GM18873 (cell line): ENCODE results near the gene COBL.

Experiments used
- ATAC-seq: cut with Tn5 transposase; IDR thresholded peaks from one replicate; pipeline ENCODE4 v1.9.1; 2021; ENCODE audit warnings: mild to moderate bottlenecking, moderate library complexity, moderate number of reproducible peaks; ENCODE audit not compliant: unreplicated experiment, low FRiP score

The COBL gene

DNA sequence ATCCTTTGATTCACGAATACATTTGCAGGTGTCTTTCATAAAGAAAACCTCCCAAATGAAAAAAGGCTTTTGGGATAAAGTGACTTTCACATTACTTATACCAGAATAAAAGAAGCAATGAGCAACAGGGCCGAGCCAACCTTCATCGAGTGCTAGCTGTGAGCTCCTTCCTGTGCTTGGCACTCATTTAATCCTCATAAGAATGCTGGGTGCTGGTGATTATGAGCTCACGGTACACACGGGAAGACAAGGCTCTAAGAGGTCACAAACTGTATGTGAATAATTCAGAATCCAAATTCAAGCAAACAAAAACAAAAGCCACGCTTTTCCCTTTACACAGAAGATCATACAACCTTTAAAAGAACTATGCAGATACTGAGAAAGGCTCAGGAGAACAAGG is 156.2 kb downstream of the COBL start:
- ATAC-seq: no peak

DNA sequence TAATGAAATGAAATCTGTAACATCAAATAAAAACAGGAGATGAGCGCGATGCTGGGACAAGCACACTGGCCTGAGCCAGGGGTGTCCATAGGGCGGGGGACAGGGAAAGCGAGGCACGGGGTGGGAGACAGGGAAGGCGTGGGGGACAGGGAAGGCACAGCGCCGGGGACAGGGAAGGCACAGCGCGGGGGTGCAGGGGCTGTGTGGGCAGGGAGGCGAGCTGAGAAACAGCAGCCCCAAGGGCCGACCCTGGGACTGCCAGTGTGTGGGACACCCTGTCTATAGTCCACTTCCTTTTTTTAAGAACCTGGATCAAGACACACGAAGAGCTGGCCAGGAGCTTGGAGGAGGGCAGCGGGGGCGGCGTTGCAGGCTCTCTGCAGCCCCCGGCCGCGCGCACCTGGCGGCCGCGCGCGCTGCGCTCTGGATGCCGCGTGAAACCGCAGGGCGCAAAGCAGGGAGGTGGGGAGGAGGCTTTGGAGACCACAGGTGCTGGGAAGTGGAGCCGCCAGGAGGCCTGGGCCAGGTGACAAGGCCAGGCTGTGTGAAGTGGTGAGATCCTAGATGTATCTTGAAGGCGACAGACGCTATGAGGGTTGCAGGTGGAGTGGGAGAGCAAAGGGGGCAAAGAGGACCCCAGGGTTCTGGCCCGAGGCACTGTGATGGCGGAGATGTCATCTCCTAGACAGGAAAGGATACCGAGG is 157.7 kb downstream of the COBL start:
- ATAC-seq: no peak

DNA sequence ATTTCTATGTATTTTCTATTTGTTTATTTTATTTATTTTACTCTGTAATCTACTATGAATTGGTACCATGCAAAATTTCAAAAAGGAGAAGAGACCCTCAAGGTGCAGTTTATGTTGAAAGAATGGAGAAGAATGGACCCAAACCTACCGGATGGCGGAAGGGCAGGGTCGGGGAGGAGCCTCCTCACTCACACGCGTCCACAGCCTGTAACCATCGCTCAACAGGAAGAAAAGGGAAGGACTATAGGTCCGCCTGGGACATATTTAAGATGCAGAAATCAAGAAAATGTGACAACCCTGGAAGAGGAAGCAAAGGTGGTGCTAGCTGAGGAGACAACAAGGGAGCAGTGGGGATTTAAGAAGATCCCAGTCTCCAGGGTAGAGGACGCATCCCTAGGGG is 158.4 kb downstream of the COBL start:
- no peak for ATAC-seq

DNA sequence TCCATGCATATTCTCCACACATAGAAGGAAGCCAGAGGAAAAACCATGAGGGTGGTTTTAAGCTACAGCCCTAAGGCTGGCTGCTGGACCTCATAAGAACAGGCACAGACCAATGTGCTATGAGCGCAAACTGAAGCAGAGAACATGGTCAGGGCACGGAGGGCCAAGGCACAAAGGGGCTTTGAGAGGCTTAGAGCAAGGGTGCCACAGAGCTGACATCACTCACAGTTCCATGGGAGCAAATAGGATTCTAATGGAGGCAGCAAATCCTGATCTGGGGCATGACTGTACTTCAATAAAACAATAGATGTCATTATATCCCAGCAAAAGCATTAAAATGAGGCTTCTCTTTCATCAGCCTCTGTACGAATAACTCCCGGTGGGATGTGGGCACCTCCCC is 162.4 kb downstream of the COBL start:
- no peak for ATAC-seq

DNA sequence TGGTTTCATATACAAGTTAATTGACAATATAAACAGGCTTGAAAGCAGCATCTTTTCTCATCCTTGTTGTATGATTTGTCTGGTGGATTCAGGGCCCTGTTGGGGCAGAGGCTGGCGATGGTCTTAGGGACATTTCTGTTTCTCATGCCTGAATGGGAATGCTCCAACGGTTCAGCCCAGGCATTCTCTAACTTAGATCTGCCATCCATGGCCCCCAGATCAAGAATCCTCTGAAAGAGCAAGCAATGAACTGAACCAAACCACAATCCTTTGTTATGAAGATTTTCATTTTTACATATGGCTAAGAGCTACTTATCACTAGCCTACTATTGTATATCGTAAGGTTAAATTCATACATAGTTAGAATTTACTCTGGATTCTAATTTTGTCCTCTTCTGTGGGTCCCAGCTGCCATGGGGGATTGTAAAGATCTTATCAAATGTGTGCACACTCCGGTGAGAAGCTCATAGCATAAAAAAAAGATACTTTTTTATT is 163.9 kb downstream of the COBL start:
- no peak for ATAC-seq

DNA sequence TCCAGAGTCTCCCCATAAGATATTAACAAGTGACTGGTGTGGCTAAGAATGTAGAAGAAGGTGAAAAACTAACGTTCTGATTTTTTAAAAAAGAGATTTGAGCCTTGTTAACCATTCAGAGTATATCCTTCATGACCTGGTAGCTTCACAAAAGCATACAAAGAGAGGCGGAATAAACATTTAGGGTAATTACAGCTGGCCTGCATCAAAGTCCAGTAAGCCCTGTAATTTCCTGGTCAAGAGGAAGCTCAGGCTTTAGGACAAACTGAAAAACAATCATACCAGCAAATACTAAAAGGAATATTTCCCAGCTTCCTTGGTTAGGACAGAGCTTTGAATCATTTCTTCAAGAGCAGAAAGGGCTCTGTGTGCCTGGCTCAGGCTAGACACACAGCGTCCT is 165.2 kb downstream of the COBL start:
- ATAC-seq: no peak

DNA sequence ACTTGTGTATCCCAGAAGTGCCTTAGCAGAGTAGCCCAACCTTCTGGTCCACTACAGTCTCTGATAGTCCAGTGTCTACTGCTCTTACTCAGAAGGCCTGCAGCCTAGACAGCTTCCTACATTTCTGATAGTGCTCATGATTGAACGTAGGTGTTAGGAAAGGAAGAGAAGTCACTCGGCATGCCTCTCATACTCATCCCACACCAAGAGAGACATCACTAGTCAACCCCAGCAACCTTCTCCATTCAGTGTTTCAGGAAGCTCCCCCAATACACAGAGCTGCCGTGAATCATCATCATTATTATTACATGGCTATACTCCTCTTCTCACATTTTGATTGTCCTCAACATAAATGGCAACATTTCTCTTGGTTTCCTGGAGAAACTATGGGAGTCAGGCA is 166.4 kb downstream of the COBL start:
- ATAC-seq: no peak

DNA sequence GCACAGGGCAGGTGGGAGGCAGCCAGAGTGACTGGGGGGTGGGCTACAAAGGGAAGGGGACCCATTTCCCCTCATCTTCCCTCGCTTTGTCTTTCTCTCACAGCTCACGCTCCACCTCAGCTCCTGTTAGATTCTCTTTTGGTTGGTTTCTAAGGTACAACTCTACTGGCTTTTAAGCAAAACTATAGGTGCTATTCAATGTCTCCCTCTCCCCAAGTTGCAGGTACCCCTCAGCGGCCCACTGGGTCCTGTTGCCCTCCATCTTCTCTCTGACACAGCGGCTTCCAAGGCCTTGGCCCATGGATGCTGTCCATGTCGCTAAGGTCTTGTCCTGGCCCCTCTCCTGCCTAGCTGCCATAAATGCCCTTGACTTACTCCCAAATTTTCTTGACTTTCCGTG is 168.4 kb downstream of the COBL start:
- no peak for ATAC-seq

DNA sequence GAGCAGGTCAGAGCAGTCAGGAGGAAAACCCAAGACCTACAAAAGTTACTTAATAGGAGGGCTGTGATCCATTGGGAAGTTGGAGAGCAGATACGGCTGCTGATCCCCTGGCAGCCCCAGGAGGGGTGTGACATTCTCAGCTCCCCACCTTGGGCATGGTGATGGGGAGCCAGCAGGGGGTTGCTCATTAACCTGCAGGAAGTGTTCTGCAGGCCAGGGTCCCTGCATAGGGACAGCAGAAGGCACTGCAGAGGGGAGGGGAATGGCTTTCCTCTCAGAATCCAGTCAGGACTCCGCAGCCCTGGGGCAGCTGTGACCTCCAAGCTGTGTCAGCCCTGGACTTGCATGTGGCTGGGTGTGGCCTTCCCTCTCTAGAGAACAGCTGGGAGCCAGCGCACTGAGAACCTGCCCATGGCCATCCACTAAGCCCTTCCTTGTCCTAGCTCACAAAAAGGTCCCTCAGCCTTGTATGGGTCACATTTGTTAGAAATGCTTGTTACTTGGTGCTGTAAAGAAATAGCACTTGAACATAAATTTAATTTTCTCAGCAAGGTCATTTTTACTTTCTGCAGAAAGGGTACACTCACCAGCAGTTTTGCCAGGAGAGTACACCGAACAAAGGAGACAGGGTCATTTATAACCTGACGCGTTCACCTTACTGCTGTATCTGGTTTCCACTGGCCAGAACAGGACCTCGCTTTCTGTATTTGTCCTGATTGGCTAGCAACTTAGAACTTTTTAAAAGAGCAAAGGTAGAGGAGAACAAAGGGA is 169.6 kb downstream of the COBL start:
- no peak for ATAC-seq

DNA sequence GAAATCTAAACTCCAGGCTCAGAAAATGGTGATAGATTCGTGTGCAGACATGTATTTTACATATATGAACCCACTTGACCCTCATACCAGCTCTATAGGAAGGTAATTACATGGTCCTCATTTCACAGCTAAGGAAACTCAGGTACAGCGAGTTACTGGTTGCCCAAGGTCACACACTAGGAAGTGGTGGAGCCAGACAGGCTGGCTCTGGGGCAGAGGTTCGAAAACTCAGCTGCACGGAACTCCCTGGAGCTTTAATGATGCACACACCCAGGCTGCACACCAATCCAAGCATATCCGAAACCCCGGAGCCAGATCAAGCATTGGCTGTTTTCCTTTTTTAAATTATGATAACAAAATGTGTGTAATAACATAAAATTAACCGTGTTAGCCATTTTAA is 172.4 kb downstream of the COBL start:
- ATAC-seq: no peak

DNA sequence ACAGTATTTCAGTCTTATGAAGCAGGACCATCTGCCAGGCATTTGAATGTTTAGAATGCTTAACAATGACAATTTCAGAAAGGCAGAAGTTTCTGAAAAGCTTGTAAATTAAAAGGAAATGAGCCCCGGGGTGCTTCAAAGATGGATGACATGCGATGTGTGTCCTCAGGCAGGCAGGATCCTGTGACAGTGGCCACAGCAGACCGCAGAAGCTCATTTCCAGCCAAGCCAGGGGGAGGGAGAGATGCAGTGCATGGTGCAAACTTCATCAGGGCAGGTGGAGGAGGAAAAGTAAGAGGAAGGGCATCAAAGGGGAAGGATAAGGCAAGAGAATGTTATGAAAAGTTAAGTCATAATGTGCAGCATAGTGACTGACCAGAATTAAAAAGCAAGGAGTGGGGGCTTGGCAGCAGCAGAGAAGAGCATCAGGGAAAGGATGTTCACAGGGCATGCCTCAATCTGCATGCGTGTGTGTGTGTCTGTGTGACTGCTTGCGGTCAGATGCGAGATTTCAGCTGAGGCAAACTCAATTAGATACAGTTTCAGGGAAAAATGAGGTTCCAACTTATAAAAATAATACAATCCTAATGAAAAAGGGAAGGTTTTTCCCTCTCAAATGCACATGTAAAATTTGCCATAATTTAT is 173.7 kb downstream of the COBL start:
- no peak for ATAC-seq

DNA sequence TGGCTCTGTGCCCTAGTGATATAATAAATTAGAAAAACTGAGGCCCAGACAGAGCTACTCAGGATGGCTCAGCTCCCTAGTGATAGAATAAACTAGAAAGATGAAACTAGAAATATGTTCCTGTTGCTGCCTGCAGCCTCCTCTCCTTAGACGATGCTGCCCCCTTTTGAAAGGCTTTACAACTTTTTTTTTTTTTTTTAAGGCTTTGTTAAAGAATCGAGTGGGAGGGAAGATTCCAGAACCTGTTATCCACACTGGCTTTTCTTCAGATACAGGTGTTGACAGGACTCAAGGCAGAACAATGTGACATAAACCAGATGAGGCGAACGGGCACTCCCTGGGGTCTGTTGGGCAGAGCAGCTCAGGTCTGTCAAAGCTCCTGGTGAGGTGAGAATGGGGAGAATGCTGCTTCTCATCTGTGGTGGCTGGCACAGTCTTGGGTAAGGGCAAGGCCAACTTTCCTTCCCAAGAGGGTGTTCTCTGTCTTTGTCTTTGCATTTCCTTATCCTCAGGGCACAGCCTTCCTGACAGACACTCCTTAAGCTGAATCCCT is 175.1 kb downstream of the COBL start:
- ATAC-seq: no peak

DNA sequence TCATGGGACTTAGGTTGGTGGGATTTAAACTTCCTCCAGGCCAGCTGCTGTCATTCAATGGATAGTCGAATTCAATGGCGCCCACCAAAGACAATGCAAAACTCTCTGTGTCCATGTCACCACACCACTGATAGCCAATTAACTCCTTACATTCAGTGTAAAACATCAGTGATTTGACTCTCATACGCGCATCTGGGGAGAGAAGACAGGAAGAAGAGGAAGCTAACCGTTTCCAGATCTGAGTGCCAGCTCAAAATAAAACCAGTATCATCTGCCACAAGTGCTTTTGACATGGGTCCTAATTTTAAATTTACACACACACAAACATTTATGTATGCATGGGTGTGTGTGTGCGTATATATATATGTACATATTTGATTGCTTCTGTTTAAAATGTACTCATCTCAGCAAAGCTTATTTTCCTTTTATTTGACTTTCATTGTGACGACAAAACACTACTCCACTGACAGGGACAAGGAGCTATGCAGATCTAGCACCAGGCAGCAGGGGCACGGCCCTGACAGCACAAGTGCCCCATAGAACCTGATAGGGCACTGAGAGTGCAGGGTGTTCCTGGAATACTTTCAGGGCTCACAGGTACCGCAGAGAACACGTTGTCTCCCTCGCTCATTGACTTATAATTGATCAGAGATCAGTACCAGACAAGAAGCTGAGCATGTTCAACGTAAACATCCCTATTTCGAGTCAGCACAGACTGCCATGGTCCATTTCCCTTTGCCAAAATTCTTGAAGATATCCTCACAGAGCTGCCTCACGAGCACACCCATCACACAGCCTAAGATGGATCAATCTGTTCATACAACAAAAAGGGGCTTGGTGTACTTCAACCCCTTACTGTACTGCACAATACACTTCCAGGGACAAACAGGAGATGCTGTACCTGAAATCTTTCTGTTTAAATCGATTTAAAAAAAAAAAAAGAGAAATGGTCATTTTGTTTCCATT is 176.1 kb downstream of the COBL start:
- no peak for ATAC-seq

DNA sequence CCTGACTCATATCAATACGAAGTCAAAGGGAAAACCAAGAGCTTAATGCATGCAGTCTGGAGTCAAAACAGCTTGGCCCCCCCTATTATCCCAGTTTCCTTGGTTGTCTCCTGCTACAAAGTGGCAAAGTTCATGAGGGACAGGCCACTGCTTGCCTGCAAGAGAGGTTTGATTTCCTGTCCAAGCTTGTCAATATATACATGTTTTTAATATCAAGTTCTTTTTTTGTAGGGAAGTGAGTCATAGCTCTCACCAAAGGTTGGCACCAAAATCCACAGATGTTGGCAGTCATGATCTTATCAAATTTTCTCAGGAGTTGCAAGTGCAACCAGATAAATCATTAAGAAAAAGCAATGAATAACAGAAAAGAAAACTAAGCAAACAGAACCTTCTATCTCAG is 176.8 kb downstream of the COBL start:
- ATAC-seq: no peak

DNA sequence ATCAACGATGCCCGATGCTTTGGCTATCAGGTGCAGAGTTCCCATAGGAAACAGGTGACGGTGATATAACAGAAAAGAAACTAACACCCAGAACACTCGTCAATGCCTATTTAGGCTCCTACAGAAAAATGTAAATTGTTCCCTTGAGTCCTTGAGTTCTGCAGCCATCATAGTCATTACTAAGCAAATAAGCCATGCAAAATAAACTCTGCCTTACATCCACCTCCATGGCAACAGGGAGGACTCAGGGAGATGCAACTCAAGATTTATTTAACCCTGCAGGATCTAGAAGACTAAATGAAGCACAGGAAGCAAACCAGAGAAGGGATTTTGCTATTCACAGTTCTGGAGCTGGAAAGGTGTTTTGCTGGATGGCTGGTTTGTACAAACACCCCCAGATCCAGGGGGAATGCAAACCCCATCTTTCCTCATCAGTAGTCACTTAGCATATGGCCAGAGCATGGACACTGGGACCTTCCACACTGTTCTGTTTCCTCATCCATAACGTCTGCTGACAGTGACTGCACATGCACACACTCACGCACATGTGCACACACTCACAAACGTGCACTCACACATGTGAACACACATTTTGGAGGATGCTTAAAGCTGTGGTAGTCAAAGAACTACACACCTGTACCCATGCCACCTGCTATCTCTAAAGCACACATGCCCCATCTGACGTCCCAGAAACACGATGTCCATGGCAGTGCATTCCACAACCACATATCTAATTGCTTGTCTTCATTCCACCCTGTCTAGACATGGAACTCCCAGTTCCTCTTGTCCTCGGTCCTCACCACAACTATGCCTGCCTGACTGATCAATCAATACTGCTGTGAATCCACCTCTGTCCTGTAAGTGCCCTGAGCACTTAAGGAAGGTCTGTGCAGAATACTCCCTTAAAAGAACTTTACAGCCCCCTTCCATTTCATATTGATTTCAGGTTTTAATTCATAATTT is 178.2 kb downstream of the COBL start:
- no peak for ATAC-seq

DNA sequence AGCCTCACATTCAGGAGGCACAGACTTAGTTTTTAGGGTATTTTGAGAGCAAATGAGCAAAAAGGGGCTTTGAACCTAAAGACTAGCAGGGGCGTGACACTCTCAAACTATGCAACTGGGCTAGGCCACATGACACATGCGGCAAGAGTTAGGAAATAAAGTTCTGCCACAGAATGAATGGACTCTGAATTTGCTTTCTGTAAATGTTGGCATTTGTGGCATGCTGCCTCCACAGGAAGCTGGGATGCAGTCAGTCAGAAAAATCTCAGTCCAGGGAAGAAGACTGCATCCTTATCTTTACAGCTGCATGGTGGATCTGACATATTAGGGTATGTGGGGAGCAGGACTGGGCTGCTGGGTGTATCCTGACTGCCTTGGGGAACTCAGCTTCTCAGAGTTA is 181.0 kb downstream of the COBL start:
- ATAC-seq: no peak

DNA sequence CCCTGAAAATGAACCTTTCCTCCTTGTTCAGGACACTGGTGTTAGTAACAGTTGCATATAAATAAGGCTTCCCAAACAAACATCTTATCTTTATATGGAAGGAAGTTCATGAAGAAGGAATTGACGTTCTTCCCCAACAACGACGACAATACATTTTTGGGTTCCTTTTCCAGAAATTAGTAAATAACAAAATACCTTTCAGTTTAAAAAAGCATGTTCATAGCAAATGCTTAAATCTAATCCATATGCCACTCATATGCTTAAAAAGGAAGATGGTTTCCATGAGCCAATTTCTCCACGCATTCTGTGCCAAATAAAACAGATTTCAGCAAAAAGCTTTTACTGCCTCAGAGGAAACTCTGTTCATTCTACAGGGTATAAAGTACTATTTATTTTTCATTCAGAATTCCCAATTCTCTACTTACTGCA is 182.6 kb downstream of the COBL start:
- no peak for ATAC-seq

DNA sequence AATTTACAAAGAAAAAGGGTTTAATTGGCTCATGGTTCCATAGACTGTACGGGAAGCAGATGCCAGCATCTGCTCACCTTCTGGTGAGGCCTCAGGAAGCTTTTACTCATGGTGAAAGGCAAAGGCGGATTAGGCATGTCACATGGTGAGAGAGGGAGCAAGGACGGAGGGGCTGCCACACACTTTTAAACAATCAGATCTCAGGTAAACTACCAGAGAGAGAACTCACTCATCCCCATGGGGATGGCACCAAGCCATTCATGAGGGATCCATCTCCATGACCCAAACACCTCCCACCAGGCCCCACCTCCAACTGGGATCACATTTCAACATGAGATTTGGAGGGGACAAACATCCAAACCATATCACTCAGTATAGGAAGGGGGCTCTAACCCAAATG is 183.9 kb downstream of the COBL start:
- no peak for ATAC-seq
